IgD-negative memory B cell (primary cell): Measurements from ENCODE around the gene RPS5. TPM values are rescaled to one million over a fixed set of nuclear protein-coding genes. Genes with fewer than 3 reads are reported as not detected.
"Not testable (repeated sequence)": the region's sequence is repeated elsewhere in the genome, so short reads cannot be mapped to it uniquely, and the experiment has no call there.

Source experiments
- H3K27ac Mint-ChIP-seq, 3 donors: one replicate each; pipeline ENCODE4 v1.8.0; 2020 to 2022; ENCODE audit warnings: mild to moderate bottlenecking in 3 of 3, mixed read lengths in 3 of 3, moderate library complexity in 1 of 3
- H3K27me3 Mint-ChIP-seq: one replicate; pipeline ENCODE4 v1.8.0; 2021; ENCODE audit warnings: mixed read lengths
- H3K36me3 Mint-ChIP-seq: one replicate; pipeline ENCODE4 v1.8.0; 2020; ENCODE audit warnings: mild to moderate bottlenecking, mixed read lengths
- H3K4me1 Mint-ChIP-seq, 3 donors: one replicate each; pipeline ENCODE4 v1.8.0; 2020 to 2022; ENCODE audit warnings: mixed read lengths in 3 of 3, mild to moderate bottlenecking in 1 of 3
- H3K4me3 Mint-ChIP-seq, 4 donors: one replicate each; pipeline ENCODE4 v1.8.0; 2020 to 2022; ENCODE audit warnings: mild to moderate bottlenecking in 4 of 4, mixed read lengths in 4 of 4, moderate library complexity in 3 of 4
- H3K9me3 Mint-ChIP-seq, 3 donors: one replicate each; pipeline ENCODE4 v1.8.0; 2020 to 2021; ENCODE audit warnings: mixed read lengths in 3 of 3, mild to moderate bottlenecking in 1 of 3
- polyA plus RNA-seq: library from polyadenylated mRNA; unstranded; fragments of 300-500 nt; fragmentation: Illumina TruSeq; gene quantifications from one replicate; pipeline ENCODE4 v1.2.3, GENCODE V29; 2021

RPS5 gene
- polyA plus RNA-seq, 1 donor from 2014 or later: 1,545 TPM

- peaks cover 26% of the 10 kb centered on the region for H3K36me3 Mint-ChIP-seq
- peak within 1 kb of the TSS; percentile 79 to 99 (median 95) for H3K4me3 Mint-ChIP-seq
- H3K9me3 Mint-ChIP-seq: peaks cover 11 to 35% (median 19%) of the 10 kb centered on the region in 3 donors
- peaks cover 3% of the 10 kb centered on the region for H3K27me3 Mint-ChIP-seq
- H3K27ac Mint-ChIP-seq: peak within 1 kb of the TSS; percentile 74 to 96 (median 87)
- peaks cover 5 to 14% (median 13%) of the 10 kb centered on the region in 3 donors for H3K4me1 Mint-ChIP-seq
Measured at GRCh38 chr19:58439576-58440554, 52.8 kb downstream of the RPS5 start, which contains the start of gene ZNF132. ZNF132 (minus strand) TSS chr19:58440153; CDS start chr19:58439821, 332 bp downstream.

DNA sequence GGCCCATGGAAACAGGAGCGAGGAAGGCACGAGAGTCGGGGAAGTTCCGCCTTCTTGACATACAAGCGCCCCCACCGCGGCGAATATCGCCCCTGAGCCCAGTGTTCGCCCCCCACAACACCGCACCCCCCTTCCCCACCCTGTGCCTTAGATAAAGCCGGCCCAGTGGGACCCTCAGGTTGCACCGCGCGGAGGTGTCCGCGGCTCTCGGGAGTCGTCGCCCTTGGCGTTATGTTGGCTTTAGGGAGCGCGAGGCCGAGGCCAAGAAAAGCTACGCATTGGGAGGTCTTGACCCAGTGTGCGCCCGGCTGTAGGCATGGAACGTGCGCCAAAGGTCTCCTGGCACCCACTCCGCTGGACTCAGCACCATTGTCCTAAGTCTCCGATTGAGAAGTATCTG is 53.5 kb downstream of the RPS5 start:
- peaks cover 11 to 29% (median 19%) of the 10 kb centered on the region in 3 donors for H3K9me3 Mint-ChIP-seq
- H3K27ac Mint-ChIP-seq: peak overlapping the region; percentile 74 to 96 (median 87)
- peak overlapping the region; percentile 79 to 99 (median 95) for H3K4me3 Mint-ChIP-seq

DNA sequence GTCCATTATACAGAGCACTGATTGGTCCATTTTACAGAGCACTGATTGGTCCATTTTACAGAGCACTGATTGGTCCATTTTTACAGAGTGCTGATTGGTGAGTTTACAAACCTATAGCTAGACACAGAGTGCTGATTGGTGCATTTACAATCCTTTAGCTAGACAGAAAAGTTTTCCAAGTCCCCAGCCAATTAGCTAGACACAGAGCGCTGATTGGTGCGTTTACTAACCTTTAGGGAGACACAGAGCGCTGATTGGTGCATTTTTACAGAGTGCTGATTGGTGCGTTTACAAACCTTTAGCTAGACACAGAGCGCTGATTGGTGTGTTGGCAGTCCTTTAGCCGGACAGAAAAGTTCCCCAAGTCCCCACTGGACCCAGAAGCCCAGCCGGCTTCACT is 55.9 kb downstream of the RPS5 start:
- H3K27ac Mint-ChIP-seq: not testable (repeated sequence)
- Mint-ChIP-seq H3K4me1 (peaks cover 5 to 14% (median 12%) of the 10 kb centered on the region in 3 donors), H3K27me3 (peaks cover 14% of the 10 kb centered on the region), H3K4me3 (peak overlapping the region in 2 of 4 donors; percentile 8 to 25), H3K9me3 (peaks cover 6 to 25% (median 8%) of the 10 kb centered on the region in 3 donors), H3K36me3 (peaks cover 10% of the 10 kb centered on the region)

More for the DNA sequence above, 53.5 kb downstream of the RPS5 start:
- Mint-ChIP-seq H3K4me1 (peaks cover 5 to 14% (median 13%) of the 10 kb centered on the region in 3 donors), H3K36me3 (peaks cover 21% of the 10 kb centered on the region), H3K27me3 (peaks cover 3% of the 10 kb centered on the region)

Other genes starting within 250 kb of the RPS5 start
- 8.2 TPM for gene ZNF329, start 236.5 kb upstream of the RPS5 start, polyA plus RNA-seq
- 45.1 TPM for gene ZNF274, start 204.2 kb upstream of the RPS5 start, polyA plus RNA-seq
- gene ZNF544, start 158.4 kb upstream of the RPS5 start, polyA plus RNA-seq: 32.4 TPM
- gene ZNF8, start 108.3 kb upstream of the RPS5 start, polyA plus RNA-seq: 0.98 TPM
- gene ERVK3-1, start 81.9 kb upstream of the RPS5 start, polyA plus RNA-seq: 76.1 TPM
- 2.9 TPM for gene ZSCAN22, start 60.3 kb upstream of the RPS5 start, polyA plus RNA-seq
- 70.2 TPM for gene A1BG, start 33.8 kb upstream of the RPS5 start, polyA plus RNA-seq
- 2.1 TPM for gene ZNF497, start 24.5 kb upstream of the RPS5 start, polyA plus RNA-seq
- 8.0 TPM for gene ZNF837, start 6.2 kb upstream of the RPS5 start, polyA plus RNA-seq
- gene RNF225, start 8.4 kb downstream of the RPS5 start, polyA plus RNA-seq: not detected
- 3.5 TPM for gene ZNF584, start 21.4 kb downstream of the RPS5 start, polyA plus RNA-seq
- gene ZNF132, start 52.9 kb downstream of the RPS5 start, polyA plus RNA-seq: 0.53 TPM
- gene ZNF324B, start 64.4 kb downstream of the RPS5 start, polyA plus RNA-seq: 1.6 TPM
- gene ZNF324, start 79.8 kb downstream of the RPS5 start, polyA plus RNA-seq: 12.4 TPM
- gene ZNF446, start 89.1 kb downstream of the RPS5 start, polyA plus RNA-seq: 6.7 TPM
- 10.3 TPM for gene SLC27A5, start 124.7 kb downstream of the RPS5 start, polyA plus RNA-seq
- gene ZBTB45, start 132.5 kb downstream of the RPS5 start, polyA plus RNA-seq: 7.6 TPM
- gene TRIM28, start 156.8 kb downstream of the RPS5 start, polyA plus RNA-seq: 38.9 TPM
- gene CHMP2A, start 167.8 kb downstream of the RPS5 start, polyA plus RNA-seq: 160 TPM
- gene UBE2M, start 171.3 kb downstream of the RPS5 start, polyA plus RNA-seq: 10.0 TPM
- gene MZF1, start 186.1 kb downstream of the RPS5 start, polyA plus RNA-seq: 11.5 TPM